GM21515 (cell line): ENCODE data around the gene UBALD2.
"Not testable (repeated sequence)": the region's sequence is repeated elsewhere in the genome, so short reads cannot be mapped to it uniquely, and the experiment has no call there.

Experiments
- ATAC-seq: cut with Tn5 transposase; IDR thresholded peaks from one replicate; pipeline ENCODE4 v1.9.1; 2021; ENCODE audit not compliant: unreplicated experiment

The UBALD2 gene

DNA sequence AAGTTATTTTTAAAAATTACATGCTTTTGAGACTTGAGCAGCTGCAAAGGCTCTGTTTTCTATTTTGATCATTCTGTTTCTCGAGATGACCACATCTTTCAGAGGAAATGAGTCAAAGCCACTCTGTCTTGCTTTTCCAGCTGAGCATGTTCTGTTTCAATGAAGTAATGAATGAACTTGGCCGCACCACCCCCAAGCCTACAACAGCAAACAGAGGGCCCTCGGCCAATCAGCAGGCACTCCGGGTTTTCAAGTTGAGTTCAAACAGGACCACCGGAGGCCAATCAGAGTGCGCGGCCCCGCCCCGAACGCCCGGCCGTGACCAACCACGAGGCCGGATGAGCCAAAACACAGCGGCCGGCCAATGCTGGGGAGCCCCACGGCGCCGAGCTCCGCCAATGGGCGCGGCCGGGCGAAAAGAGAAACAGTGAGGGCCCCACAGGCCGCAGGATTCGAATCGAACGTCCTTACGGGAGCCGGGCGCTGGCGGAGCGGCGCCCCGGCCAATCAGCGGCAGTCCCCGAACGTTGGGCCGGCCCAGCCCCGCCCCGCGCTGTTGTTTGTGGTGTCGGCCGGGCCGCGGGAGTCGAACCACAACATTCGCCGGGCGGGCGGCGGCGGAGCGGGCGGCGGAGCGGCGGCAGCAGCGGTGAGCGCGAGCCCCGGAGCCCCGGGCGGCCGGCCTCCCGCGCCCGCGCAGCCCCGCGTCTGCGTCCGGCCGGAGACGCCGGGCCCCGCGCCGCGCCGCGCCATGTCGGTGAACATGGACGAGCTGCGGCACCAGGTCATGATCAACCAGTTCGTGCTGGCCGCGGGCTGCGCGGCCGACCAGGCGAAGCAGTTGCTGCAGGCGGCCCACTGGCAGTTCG is at the start of gene UBALD2:
Gene UBALD2, plus strand, starts transcription at position 594 of the 869 bp plus-strand sequence. Its CDS starts 158 bp downstream, at position 752.
- ATAC-seq, result peak; percentile 66

DNA sequence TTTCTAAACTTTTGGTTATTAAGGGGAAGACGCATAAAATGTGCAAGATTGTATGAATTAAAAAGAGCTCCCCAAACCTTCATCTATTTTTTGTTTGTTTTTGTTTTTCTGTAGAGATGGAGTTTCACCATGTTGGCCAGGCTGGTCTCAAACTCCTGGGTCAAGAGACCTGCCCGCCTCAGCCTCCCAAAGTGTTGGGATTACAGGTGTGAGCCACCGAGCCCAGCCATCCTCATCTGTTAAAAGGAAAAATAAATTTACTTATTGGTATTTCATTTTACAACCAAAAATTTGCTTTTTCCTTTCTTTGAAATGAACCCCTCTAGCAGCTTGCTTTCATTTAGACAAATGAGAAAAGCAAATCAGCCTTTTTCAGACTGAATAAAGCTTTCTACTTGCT is 48.1 kb upstream of the UBALD2 start:
- ATAC-seq, result no peak

DNA sequence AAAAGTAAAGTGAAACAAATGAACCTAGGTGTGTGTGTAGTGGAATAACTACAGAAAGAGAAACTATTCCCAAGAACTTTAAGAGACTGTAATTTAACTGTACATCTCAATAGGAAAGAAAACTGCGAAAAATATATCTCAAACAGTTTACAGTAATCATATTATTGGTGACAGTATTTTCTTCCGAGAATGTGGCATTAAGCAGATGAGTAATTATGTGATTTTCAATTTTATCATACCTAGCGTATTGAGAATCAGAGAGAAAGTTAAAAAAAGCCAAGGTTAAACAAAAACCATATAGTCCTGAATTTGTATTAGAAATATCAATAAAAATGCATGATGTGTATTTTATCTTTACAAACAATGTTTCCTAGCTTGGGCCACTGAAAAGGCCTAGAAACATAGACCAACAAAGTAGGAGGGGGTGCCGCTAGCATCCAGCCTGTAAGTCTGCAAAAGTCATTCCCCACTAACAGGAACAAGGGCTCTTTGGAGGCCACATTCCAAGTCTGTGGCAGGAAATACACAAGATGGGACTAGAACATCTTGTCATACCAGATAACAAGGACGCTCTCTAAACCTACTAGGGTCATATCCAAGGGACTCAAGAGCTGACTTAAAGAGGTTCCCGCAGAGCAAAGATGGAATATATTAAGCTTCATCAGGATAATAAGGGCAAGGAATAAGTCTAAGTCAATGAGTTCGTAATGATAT is 45.3 kb upstream of the UBALD2 start:
- no peak for ATAC-seq

DNA sequence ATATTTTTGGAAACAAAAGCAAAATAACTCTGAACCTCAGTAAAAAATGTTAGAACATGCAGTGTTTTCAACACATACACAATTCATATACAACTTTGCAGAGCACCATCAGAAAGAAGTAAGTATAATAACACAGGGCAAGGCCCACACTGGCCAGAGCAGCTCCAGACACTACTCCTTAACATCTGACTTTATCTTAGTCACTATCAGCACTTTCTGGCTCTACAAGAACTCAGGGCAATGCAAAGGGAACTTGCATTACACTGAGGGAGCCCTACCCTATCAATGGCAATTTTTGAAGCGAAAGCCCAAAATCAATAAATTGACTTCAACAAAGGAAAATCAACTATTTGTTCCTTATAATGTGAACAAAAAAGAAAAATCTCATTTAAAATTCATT is 41.3 kb upstream of the UBALD2 start:
- ATAC-seq, result no peak

DNA sequence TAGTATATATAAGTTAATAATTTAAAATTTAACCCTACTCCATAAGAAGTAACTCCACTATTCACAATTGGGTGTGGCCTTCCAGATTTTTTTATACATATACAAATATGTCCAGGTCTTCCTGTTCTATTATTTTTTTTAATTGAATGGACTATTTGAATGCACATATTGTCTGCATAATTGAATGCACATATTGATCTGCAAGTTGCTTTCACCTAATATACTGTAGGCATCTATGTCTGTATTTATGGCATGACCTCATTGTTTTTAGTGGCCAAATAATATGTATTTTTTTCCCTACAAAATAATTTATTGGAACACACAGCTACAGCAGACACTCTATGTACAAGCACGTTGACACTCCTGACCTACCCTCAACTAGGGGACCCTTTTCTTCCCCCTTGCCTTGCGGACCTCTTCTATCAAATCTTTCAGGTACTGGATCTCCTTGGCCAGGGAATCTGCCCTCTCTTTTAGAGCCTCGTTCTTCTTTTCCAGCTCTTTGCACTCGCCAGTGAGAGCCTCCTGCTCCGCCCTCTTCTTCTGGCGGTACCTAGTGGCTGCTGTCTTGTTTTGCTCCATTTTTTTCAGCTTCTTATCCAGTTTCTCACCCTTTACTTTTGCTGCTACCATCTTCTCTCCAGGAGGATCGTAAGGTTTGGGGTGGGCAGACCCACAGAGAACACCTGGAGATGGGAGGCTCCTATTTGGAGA is 39.6 kb upstream of the UBALD2 start:
- not testable (repeated sequence) for ATAC-seq

DNA sequence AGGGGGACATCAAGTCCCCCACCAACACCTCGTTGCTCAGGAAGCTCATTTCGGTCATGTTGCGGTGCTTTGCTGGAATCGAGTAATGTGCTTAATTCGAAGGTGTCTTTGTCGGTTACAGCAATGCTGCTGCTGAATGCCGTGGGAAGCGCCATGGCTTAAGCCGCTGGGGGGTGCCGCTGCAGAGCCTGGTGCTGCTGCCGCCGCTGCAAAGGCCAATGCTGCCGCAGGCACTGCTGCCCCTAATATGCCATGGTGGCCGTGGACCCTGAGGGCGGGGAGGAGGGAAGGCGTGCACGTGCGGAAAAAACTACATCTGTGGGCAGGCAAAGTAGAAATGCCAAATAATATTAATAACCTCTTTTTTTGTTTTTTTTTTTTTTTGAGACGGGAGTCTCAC is 38.4 kb upstream of the UBALD2 start:
- not testable (repeated sequence) for ATAC-seq

DNA sequence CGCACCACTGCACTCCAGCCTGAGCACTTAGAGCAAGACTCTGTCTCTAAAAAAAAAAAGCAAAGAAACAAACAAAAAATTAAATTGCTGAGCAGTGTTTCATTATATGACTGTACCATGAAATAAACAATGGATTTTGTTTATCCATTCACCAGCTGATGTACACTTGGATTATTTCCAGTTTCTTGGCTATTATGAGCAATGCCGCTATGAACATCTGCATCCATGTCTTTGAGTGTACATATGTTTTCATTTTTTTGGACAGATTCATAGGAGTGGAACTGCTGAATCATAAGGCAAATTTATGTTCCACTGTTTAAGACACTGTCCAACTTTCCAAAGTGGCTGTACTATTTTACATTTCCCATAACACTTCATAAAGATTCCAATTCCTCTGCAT is 32.8 kb upstream of the UBALD2 start:
- no peak for ATAC-seq

DNA sequence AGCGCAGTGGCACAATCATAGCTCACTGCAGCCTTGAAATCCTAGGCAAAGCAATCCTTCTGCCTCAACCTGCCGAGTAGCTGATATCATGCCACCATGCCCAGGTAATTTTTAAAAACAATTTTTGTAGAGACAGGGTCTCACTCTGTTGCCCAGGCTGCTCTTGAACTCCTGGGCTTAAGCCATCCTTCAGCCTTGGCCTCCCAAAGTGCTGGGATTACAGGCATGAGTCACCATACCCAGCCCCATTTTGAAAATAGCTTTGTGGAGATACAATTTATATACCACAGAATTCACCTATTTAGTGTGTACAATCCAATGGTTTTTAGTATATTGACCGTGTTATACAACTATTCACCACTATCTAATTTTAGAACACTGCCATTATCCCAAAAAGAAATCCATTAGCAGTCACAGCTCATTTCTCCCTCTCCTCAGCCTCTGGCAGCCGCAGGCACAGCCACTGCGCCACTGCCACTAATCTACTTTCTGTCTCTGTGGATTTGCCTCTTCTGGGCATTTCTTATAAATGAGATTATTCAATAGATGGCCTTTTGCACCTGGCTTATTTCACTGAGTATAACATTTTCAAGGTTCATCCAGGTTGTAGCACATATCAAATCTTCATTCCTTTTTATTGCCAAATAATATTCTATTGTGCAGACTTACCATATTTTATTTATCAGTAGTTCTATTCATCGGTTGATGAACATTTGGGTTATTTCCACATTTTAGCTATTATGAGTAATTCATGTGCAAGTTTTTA is 31.4 kb upstream of the UBALD2 start:
- ATAC-seq, result no peak

DNA sequence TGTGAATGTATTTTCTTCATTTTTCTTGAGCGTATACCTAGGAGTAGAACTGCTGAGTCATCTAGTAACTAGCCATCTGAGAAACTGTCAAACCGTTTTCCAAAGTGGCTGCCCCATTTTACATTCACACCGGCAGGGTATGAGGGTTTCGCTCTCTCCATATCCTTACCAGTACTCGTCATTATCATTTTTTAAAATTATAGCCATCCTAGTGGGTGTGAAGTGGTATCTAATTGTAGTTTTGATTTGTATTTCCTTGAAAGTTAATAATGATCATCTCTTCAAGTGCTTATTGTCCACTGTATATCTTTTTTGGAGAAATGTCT is 30.8 kb upstream of the UBALD2 start:
- no peak for ATAC-seq

DNA sequence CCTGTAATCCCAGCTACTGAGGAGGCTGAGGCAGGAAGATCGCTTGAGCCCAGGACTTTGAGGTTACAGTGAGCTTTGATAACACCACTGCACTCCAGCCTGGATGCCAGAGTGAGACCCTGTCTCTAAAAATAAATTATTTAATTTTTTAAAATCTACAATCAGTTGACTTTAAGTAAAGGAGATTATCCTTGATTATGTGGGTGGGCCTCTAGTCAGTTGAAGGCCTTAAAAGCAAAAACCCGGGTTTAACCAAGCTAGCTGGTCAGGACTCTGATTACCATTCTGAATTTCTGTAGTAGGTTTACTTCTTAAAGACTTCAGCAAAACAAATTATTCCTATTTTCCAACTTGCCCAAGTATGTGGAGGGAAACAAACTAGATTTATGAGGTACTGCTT is 29.3 kb upstream of the UBALD2 start:
- no peak for ATAC-seq

DNA sequence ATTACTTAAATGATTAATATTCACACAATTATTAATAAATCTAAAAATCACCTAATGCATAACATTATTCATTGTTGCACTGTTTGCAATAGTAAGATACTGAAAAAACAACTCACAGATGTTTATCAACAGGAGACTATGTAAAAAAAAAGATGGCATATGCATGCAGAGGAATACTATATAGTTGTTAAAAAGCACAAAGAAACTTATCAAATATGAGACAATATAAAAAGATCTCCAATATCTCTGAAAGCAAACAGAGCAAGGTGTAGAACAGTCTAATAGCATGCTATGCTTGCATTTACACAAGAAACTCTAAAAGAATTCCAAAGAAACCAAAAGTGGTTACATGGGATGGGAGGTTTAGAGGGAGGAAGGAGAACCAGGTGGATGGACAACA is 28.5 kb upstream of the UBALD2 start:
- ATAC-seq, result no peak

DNA sequence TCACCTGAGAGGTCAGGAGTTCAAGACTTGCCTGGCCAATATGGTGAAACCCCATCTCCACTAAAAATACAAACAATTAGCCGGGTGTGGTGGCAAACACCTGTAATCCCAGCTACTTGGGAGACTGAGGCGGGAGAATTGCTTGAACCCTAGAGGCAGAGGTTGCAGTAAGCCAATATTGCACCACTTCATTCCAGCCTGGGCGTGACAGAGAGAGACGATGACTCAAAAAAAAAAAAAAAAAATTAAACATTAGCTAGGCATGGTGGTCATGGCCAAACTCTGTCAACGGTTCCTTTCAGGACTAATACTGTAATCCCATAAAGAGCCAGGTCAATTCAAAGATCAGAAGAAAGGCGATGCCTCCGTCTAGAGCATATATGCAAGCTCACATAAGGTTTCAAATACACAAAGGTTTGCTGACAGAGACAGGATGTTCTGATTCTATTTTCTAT is 27.3 kb upstream of the UBALD2 start:
- ATAC-seq, result no peak

DNA sequence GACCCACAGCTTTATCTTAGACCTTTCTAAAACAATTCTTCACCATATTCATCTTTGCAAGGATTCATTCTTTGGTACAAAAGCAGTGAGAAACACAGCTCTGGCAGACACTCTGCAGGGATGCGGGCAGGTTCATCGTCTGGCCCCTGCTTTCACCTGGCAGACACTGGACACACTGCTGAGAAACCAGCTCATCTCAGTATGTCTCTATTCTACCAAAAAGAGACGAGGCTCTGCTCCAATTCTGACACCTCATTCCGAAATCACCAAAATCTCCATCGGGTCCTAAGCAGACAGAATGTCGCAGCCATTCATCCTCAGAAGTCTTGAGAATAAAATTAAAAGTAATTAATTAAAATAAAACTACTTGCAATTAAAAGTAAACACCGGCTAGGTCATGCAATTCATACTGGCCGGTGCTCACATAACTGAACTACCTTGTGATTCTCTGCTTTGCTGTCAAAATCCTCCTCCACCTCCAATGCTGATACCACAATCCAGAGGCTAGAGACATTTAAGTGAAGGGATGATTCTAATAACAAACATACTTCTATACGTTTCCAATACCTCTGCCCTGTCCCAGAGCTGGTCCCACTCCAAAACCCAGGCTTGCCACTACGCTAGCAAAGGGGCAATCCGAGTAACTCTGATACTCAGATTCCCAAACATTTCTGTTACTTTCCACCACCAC is 26.2 kb upstream of the UBALD2 start:
- no peak for ATAC-seq

DNA sequence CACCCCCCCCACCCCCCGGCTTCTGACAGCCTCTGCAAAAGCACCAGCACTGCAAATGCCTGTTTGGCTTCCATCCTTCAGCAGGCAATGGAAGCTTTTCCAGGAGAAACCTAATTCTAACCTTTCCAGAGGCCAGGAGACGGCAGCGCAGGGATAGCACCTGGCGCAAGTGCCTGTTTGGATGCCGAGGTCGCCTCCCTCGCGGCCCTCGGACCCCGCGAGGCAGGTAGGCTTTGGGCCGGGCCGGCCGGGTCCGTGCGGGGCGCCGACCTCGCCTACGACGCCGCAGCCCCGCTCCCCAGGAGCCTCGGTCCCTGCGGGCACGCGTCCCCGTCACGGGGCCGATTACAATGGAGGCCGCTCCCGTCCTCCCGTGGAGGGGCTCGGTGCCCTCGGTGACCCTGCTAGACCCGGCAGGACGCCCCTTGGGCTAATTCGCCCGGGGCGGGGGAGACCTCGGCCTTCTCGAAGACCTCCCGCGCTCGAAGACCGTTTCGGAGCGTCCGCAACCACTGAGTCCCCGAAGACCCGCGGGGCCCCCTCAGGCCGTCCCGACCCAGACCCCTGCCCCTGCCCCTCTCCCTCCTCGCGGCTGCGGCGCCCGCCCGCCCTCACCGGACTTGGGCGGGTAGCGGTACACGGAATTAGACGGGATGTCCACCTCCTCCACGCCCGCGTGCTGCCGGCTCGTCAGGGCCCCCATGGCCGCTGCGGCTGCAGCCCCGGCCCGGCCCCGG is 25.4 kb upstream of the UBALD2 start:
- peak; percentile 17 for ATAC-seq

DNA sequence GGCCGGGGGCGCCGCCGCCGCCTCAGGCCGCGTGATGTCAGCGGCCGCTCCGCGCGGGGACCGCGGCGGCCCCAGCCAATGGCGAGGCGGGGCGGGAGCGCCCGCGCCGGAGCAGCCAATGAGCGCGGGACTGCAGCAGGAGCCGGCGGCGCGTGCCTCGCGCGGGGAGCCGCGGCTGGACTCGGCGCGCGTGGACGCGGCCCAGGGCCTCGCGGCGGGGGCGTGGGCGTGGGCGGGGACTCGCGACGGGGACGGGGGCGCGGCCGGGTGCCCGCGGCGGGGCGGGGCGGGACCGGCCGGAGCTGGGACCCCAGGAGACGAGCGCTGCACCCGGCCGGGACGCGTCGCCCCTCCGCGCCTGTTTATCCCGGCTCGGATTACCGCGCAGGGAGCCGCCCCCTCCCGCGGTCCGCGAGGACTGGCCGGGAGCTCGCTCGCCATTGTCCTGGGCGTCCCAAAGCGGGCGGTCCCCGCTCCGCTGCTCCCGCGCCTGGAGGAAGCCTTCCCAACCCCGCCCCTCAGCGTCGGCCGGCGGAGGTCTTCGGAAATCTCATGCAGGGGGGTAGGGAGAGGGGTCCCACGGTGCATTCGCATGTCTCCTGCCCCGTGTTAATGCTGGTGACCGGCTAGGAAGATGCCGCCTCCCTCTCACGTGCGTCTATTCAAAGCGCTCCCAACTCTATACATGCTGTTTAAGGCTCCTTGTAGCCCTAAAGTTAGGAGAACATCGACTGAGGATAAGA is 24.5 kb upstream of the UBALD2 start, which contains the start of gene RNF157:
Gene RNF157, minus strand, starts transcription at position 33 of the 743 bp plus-strand sequence. CDS start 253 bp downstream, outside the sequence.
- peak; percentile 60 for ATAC-seq

DNA sequence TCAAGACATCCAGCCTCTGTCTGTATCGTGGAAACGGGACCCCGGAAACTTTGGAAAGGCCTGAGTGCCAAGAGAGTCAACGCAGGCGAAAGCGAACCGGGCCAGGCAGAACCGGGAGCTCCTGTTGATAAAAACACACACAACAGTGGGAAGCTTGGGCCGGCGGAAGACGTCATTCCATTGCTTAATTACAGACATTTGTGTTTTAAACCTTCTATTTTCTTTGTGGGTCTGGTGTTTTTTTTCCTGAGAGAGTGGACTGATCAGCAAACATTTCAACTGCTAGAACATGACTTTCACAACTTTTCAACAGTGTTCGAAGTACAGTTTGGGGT is 24.0 kb upstream of the UBALD2 start:
- no peak for ATAC-seq

DNA sequence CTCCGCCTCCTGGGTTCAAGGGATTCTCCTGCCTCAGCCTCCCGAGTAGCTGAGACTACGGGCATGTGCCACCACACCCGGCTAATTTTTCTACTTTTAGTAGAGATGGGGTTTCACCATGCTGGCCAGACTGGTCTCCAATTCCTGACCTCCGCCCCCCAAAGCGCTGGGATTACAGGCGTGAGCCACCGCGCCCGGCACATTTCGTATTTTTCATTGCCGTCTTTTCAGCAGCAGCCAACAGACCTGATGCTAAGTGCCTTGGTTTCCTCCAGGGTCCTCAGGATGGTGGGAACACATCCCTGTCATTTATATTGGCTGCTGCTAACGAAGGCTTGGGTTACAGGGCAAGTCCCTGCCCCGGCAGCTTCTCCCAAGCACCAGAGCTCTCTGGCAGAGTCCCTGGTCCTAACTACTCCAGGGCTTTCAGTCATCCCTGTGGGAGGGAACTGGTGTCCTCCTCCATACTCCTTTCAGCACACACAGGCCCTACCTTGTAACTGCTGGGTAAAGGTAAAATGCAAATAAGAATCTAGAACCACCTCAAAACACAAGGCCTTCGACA is 23.4 kb upstream of the UBALD2 start:
- no peak for ATAC-seq

DNA sequence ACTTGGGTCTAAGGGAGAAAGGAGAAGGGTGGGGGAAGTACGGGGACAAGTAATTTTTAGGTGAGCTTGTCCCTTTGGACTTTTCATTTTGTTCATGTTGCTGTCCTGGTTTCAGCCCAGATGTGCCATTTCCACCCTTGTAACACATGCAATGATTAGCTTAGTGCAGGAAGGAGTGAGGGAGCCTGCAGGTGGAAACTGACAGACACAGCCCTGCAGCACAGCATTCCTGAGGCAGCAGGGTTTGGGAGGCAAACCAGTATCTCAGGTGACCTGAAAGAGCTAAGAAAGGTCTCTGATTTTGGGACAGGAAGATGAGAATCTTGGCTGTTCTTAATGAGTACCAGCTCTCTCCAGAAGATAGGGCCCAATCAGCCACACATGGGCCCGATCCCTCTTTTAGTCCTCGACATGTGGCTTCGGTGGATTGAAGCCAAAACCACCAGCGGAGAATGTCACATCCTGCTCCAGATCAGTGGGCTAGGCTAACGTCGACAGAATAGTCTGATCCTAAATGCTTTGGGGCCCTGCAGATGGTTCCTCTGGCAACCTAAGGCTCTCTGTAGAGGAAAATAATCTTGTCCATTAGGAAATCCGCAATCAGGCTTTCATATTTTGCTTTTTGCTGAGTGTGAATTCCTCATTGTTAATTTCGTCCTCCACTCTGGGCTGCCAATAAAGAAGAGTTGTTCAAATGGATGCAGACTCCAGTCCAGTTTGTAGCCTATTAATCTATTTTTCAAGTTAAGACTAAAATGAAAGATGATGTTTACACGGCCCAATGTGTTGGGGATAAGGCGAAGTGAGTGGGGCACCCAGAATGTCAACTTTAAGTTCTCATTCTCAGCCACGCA is 21.1 kb upstream of the UBALD2 start:
- ATAC-seq, result no peak
